ENCODE measurements around the gene CNPY4.

- TF ChIP-seq CTCF (IDR thresholded peaks at IDR 0.05) (no peak), POLR2A (IDR thresholded peaks at IDR 0.05) (no peak)
Observed at GRCh38 chr7:100153708-100154535, 34.5 kb downstream of the CNPY4 start.

Data from body of pancreas (tissue), 4 donors.